B cell (primary cell): Measurements from ENCODE around the gene RAI1.

Experiments used
- EZH2 ChIP-seq: IDR thresholded peaks from 2 replicates; pipeline ENCODE4 v1.6.1; 2012; ENCODE audit warnings: borderline replicate concordance, low read depth, mild to moderate bottlenecking, moderate library complexity, low read length; ENCODE audit not compliant: insufficient read depth, poor library complexity, severe bottlenecking
- TF ChIP-seq, protein P1 (sequence below): fragments of 200-600 bp; IDR thresholded peaks from one replicate; pipeline ENCODE4 v1.8.0; 2022; ENCODE audit warnings: antibody characterized with exemption, mild to moderate bottlenecking

DNA sequence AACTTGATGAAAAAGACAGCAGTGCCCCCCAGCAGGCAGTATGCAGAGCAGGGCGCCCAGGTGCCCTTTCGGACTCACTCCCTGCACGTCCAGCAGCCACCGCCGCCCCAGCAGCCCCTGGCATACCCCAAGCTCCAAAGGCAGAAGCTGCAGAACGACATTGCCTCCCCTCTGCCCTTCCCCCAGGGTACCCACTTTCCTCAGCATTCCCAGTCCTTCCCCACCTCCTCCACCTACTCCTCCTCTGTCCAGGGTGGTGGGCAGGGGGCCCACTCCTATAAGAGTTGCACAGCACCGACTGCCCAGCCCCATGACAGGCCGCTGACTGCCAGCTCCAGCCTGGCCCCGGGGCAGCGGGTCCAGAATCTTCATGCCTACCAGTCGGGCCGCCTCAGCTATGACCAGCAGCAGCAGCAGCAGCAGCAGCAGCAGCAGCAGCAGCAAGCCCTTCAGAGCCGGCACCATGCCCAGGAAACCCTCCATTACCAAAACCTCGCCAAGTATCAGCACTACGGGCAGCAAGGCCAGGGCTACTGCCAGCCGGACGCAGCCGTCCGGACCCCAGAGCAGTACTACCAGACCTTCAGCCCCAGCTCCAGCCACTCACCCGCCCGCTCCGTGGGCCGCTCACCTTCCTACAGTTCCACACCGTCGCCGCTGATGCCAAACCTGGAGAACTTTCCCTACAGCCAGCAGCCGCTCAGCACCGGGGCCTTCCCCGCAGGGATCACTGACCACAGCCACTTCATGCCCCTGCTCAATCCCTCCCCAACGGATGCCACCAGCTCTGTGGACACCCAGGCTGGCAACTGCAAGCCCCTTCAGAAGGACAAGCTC, 112.3 kb downstream of the RAI1 start:
- TF ChIP-seq, protein P1, sequence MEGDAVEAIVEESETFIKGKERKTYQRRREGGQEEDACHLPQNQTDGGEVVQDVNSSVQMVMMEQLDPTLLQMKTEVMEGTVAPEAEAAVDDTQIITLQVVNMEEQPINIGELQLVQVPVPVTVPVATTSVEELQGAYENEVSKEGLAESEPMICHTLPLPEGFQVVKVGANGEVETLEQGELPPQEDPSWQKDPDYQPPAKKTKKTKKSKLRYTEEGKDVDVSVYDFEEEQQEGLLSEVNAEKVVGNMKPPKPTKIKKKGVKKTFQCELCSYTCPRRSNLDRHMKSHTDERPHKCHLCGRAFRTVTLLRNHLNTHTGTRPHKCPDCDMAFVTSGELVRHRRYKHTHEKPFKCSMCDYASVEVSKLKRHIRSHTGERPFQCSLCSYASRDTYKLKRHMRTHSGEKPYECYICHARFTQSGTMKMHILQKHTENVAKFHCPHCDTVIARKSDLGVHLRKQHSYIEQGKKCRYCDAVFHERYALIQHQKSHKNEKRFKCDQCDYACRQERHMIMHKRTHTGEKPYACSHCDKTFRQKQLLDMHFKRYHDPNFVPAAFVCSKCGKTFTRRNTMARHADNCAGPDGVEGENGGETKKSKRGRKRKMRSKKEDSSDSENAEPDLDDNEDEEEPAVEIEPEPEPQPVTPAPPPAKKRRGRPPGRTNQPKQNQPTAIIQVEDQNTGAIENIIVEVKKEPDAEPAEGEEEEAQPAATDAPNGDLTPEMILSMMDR = no peak
- no peak for TF ChIP-seq EZH2
